ENCODE measurements around the gene FJX1. TPM values are rescaled to one million over a fixed set of nuclear protein-coding genes. Genes with fewer than 3 reads are reported as not detected.

The FJX1 gene
- total RNA-seq, 4 donors from 2014 or later = not detected

DNA sequence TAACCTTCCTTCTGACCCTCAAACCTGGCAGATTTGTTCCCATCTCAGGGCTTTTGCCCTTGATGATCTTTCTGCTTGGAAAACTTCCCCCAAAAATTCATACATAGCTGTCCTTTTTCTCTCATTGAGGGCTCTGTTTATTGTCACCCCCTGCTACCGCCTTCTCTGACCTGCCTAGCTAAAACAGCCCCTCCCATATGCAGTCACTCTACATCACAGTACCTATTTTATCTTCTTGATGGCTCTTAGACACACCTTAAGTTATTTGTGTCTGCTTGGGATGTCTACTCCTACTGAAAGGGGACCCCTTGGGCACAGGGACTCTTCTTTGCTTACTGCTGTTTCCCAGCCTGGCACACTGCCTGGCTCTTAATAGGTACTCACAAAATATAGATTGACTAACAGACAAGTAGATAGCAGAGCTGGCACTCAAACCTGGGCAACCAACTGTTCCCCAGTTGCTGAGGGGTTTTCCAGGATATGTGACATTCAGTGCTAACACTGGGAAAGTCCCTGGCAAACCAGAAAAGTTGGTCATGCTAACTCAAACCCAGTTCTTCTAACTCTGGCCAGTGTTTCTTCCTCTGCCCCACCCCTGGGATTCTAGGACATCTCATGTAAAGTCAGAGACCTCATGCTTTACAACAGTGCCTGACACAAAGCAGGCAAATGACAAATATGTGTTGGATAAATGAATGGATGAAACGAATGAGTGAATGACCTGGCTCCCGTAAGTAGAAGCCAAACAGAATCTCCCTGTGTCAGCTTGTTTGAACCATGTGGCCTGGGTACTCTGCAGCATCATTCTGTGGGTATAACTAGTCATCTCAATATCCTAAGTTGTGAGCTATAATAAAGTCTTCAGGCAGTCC, 19.8 kb upstream of the FJX1 start:
- Histone ChIP-seq H3K4me3 (no peak overlapping the region), H3K27me3 (no peaks in the 10 kb centered on the region), H3K9me3 (no peaks in the 10 kb centered on the region), H3K27ac (no peak overlapping the region), H3K36me3 (no peaks in the 10 kb centered on the region), H3K4me1 (no peaks in the 10 kb centered on the region)
- TF ChIP-seq, protein P1, sequence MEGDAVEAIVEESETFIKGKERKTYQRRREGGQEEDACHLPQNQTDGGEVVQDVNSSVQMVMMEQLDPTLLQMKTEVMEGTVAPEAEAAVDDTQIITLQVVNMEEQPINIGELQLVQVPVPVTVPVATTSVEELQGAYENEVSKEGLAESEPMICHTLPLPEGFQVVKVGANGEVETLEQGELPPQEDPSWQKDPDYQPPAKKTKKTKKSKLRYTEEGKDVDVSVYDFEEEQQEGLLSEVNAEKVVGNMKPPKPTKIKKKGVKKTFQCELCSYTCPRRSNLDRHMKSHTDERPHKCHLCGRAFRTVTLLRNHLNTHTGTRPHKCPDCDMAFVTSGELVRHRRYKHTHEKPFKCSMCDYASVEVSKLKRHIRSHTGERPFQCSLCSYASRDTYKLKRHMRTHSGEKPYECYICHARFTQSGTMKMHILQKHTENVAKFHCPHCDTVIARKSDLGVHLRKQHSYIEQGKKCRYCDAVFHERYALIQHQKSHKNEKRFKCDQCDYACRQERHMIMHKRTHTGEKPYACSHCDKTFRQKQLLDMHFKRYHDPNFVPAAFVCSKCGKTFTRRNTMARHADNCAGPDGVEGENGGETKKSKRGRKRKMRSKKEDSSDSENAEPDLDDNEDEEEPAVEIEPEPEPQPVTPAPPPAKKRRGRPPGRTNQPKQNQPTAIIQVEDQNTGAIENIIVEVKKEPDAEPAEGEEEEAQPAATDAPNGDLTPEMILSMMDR (IDR thresholded peaks at IDR 0.05) = no peak
- no peak for TF ChIP-seq POLR2A (IDR thresholded peaks at IDR 0.05)
- DNase-seq = no peak

DNA sequence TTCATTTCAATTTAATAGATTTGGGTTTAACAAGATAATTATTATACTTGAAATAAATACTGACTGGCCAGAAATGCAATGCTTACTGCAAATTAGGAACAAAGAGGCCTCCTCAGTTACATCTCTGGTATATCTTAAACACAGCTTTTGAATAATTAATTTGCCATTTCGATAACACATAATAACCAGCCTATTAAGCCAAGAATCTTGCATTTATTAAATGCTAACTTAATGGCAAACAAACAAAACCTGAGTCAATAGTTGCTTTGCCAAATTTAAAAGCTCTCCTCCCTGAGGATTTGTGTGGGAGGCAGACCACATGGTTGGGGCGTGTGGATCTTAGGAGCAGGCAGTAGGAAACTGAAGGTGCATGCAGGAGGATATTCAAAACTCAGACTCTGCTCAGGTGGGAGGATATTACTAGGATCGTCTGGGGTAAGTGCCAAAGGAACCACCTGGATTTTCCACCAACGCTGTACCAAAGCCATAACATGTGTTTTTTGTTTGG, 17.9 kb upstream of the FJX1 start:
- Histone ChIP-seq H3K36me3 (no peaks in the 10 kb centered on the region), H3K9me3 (no peaks in the 10 kb centered on the region), H3K4me1 (no peaks in the 10 kb centered on the region), H3K4me3 (no peak overlapping the region), H3K27me3 (no peaks in the 10 kb centered on the region), H3K27ac (no peak overlapping the region)
- no peak for DNase-seq
- TF ChIP-seq, protein P1 (IDR thresholded peaks at IDR 0.05) = no peak
- TF ChIP-seq POLR2A (IDR thresholded peaks at IDR 0.05) = no peak

DNA sequence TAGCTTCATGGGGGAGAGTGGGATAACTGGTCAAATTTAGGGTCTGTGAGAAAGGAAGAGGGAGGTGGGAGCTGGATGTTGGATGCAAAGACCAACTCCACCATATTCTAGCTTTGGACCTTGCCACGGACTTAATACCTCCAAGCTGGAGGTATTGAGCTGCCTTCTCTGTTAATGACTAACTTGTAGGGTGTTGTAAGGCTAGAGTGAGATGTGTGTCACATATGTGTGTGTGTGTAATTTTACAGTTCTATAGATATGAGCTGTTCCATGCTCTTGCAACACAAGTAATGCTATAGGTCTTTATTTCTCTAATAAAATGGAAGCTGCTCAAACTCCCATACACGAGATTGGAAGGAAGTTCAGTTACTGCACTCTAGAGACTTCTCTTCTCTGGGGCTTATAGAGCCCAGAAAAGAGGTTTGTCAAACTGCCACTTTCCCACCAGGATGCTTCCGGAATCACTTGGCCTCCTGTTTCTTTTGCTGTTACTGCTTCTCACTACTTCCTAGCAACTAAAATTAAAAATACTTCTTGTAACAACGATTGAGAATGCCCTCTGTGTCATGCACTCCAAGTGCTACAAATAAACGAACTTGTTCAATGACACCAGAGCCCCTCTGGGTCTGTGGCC, 16.0 kb upstream of the FJX1 start:
- Histone ChIP-seq H3K4me3 (no peak overlapping the region), H3K27ac (no peak overlapping the region), H3K27me3 (no peaks in the 10 kb centered on the region), H3K36me3 (no peaks in the 10 kb centered on the region), H3K9me3 (no peaks in the 10 kb centered on the region), H3K4me1 (no peaks in the 10 kb centered on the region)
- DNase-seq = no peak
- TF ChIP-seq, protein P1 (IDR thresholded peaks at IDR 0.05) = no peak
- no peak for TF ChIP-seq POLR2A (IDR thresholded peaks at IDR 0.05)

DNA sequence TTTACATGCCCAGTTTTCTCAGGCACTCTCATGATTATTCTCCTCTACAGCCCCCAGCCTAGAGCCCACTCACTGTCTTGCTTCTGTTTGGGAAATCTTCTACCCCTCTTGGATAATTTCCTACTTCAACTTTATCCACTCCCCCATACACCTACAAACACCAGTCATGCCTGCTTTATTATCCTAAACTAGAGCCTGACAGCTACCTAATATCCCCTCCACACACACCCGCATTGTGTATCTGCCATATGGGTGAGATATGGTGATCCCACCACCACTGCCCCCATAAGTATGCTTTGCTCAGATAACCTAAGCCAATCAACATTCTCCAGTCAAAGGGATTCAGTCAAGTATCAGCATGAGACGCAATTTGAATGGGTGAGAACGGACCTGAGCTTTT, 15.3 kb upstream of the FJX1 start:
- no peak for DNase-seq
- Histone ChIP-seq H3K4me1 (no peaks in the 10 kb centered on the region), H3K27ac (no peak overlapping the region), H3K4me3 (no peak overlapping the region), H3K27me3 (no peaks in the 10 kb centered on the region), H3K36me3 (no peaks in the 10 kb centered on the region), H3K9me3 (no peaks in the 10 kb centered on the region)
- TF ChIP-seq, protein P1 (IDR thresholded peaks at IDR 0.05) = no peak
- no peak for TF ChIP-seq POLR2A (IDR thresholded peaks at IDR 0.05)

DNA sequence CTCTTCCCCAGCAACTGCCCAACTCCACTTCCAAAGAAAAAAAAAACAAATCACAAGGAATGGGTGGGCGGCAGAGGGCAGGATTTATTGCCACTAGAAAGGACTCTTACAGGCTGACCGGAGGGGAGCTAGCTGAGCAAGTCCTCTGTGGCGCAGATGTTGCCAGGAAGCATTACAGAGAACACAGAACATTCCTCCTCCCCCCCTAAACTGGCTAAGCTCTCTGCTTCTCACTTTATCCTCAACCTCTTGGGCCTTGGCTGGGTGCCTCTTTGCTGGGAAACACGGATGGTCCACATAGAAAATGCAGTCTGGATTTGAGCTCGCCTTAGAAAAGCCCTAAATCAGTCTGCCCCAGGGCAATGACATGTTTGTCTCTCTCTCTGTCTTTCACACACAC, 12.6 kb upstream of the FJX1 start:
- H3K4me3 ChIP-seq = no peak overlapping the region
- no peak overlapping the region for H3K27ac ChIP-seq
- TF ChIP-seq POLR2A (IDR thresholded peaks at IDR 0.05) = no peak
- TF ChIP-seq, protein P1 (IDR thresholded peaks at IDR 0.05) = no peak
- H3K4me1 ChIP-seq = no peaks in the 10 kb centered on the region
- DNase-seq = no peak
- no peaks in the 10 kb centered on the region for H3K36me3 ChIP-seq
- no peaks in the 10 kb centered on the region for H3K9me3 ChIP-seq
- no peaks in the 10 kb centered on the region for H3K27me3 ChIP-seq

All from Peyer's patch (tissue), 4 donors.